ENCODE measurements around the gene KRTAP10-1.

Gene KRTAP10-1

DNA sequence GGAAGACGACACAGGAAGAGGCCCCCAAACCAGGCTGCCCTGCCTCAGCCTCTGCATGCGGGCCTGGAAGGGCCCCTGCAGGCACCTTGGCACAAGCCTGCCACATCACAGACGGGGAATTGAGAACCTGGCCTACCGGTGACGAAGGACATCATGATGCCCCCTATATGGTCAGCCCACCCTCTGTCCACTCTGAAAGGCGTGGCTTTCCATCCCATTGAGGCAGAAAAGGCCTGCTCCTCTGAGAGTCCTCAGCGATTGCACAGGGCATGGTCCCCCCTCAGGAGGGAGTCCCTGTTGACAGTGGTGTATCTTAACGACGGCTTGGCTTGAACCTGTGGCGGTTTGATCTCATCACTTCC is 11.4 kb downstream of the KRTAP10-1 start:
- DNase-seq (ENCODE audit: low read depth in 1 of 2, low spot score in 1 of 2) = no peak

DNA sequence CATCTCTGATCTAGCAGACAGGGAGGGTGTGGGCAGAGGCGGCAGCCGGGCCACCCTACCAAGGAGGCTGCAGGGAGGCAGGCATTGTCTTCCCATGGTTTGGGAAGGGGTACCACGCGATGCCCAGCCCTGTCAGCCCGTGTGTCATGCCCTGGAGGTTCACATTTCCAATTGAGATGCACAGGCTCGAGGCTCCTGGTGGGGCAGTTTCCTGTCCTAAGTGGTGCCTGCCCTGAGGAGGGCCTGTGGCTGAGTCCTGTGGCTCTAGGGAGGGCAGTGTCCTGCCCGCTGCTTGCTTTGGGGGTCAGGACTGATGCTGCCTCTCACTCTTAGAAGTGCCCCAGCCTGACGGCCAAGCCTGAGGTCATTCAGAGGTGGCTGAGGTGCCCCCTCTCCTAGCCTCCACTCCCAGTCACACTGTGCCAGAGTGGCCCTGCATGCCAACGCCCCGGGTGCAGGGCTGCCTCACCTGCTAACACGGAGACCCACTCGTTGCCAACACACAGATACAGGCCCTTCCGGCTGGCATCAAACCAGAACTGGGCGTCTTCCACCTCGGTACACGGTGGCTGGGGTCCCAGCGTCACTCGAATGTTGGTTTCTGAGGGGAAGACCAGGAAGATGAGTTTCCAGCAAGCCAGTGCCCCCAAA is 11.9 kb downstream of the KRTAP10-1 start:
- DNase-seq (ENCODE audit: low read depth in 1 of 2, low spot score in 1 of 2) = no peak

- no peak for DNase-seq (ENCODE audit: low read depth in 1 of 2, low spot score in 1 of 2)
Measured at GRCh38 chr21:44527156-44527982, 12.6 kb downstream of the KRTAP10-1 start.

GRCh38 chr21:44526096-44526997 is 13.6 kb downstream of the KRTAP10-1 start:
- no peak for DNase-seq (ENCODE audit: low read depth in 1 of 2, low spot score in 1 of 2)

GRCh38 chr21:44525391-44526095 is 14.5 kb downstream of the KRTAP10-1 start:
- no peak for DNase-seq (ENCODE audit: low read depth in 1 of 2, low spot score in 1 of 2)

GRCh38 chr21:44524414-44525371 is 15.3 kb downstream of the KRTAP10-1 start:
- no peak for DNase-seq (ENCODE audit: low read depth in 1 of 2, low spot score in 1 of 2)

DNA sequence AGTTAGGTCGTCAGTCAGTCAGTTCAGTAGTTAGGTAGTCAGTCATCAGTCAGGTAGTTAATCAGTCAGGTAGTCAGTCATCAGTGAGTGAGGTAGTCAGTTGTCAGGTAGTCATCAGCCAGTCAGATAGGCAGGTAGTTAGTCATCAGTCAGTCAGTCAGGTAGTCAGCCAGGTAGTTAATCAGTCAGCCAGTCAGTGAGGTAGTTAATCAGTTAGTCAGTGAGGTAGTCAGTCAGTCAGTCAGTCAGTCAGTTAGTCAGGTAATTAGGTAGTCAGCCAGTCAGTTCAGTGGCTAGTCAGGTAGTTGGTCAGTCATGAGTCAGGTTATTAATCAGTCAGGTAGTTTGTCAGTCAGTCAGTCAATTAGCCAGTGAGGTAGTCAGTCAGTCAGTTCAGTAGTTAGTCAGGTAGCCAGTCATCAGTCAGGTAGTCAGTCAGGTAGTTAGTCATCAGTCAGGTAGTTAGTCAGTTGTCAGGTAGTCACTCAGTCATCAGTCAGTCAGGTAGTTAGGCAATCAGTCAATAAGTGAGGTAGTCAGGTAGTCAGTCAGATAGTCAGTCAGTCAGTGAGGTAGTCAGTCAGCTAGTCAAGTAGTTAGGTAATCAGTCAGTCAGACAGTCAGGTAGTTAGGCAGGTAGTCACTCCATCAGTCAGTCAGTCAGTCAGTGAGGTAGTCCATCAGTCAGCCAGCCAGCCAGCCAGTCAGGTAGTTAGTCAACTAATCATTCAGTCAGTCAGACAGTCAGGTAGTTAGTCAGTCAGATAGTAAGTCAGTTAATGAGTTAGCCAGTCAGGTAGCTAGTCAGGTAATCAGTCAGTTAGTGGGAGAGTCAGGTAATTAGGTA is 16.2 kb downstream of the KRTAP10-1 start:
- no peak for DNase-seq (ENCODE audit: low read depth in 1 of 2, low spot score in 1 of 2)

DNA sequence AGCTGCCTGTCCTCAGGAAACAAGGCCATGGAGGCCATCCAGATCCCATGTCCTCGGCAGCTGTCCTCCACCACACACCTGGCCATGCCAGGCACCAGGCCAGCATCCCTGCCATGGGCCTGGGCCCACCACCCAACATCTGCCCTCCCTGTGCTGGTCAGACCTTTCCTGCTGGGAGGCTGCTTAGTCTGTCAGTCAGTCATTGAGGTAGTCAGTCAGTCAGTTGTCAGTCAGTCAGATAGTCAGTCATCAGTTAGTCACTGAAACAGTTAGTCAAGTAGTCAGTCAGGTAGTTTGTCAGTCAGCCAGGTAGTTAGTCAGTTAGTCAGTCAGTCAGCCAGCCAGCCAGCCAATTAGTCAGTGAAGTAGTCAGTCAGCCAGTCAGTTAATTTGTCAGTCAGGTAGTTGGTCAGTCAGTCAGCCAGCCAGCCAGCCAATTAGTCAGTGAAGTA is 17.2 kb downstream of the KRTAP10-1 start:
- no peak for DNase-seq (ENCODE audit: low read depth in 1 of 2, low spot score in 1 of 2)

DNA sequence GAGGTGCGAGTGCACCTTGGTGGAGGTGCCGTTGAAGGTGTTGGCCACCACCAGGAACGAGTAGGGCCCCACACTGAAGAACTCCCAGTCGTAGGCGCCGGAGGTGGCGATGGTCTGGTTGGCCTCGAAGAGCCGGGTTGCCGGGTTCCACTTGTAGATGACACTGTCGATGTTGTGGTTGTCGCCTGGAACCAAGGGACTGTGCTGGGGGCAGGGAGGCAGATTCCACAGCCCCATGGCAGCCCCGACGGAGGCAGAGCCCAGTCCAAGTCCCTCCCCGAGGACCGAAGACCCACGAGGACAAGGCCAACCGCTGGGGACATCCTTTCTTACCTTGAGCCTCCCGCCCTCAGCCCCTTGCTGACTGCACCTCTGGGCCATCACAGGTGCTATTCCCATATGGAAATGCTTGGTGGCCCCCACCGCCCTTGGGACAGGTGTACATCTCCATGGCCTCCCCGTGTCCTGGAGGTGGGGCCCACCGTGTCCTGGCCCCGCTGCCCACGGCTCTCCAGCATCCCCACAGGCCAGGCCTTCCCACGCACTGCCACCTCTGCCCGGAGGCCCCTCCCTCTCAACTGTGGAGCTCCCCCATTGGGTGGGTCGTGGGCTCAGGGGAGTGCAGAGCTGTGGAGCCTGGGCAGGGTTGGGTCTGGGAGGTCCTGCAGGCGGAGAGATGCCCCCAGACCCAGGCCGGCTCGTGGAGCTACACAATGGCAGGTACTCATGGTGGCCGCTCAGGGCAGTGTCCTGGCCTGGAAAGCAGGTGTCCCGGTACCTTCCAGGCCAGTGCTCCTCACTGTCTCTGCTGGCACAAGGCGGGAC is 17.9 kb downstream of the KRTAP10-1 start:
- DNase-seq (ENCODE audit: low read depth in 1 of 2, low spot score in 1 of 2) = no peak

DNA sequence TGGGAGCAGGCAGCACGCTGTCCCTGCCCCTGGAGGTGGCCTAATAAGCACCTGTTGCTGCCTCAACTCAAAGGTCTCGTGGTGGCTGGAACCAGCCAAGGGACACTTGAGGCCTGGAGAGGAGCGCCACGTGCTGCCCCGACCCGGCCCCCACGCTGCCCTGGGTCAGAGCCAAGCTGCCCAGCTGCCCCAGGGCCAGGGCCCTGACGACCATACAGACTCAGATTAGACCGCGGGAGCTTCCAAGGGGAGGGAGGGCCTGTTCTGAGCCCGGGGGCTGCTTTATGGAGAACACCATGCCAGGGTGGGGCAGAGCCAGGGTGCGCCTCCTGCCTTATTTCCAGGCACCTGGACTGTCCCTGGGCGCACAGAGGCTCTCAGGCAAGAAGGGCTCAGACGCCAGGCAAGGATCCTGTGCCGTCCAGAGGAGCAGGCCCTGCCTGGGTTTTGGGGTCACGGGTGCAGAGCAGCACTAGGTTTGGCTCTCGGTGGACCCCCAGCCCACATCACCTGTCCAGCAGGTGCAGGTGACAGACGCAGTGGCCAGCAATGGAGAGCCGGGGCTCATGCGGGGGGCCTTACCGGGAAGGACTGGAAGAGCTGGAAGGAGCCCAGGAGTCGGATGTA is 18.6 kb downstream of the KRTAP10-1 start:
- no peak for DNase-seq (ENCODE audit: low read depth in 1 of 2, low spot score in 1 of 2)

DNA sequence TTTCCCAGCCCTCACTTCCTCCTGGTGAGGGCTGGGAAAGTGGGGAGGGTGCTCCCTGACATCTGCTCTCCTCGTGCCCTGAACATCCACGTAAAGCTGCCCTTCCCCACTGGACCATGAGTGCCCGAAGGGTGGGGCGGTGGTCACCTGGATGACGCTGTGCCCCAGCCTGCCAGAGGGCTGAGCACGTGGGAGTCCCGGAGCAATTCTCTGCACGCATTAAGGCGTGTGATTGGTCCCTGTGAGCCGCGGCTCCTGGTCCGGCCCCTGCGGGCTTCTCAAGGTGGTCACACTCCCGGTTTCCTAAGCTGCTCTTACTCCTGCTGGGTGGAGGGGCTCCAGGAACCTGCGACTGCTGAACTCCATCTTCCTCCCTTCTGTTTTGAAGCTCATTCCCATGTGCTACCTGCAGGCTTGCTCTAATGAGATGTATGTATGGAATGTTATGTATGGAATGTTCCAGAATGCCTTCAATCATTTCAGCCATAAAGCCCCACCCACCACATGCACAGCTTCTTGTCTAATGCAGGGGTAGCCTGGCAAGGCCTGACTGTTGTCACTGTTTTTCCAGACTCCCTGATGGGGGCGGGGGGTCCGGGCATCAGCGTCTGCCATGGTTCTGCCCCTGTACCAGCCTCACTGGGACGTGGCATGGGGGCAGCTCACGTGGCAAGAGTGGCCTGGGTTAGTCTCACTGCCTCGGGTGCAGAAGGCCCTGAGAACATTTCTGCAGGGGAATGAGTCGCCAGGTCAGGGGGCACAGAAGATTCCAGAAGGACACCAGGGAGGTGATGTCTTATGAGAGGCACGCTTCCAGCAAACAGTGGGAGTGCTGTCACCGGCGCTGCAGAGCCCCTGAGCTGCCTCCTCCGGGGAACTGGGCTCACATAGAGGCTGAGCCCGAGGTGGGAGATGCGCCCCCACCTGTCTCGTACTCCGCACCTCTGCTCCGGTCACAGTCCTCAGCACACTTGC is 19.4 kb downstream of the KRTAP10-1 start:
- no peak for DNase-seq (ENCODE audit: low read depth in 1 of 2, low spot score in 1 of 2)

- no peak for DNase-seq (ENCODE audit: low read depth in 1 of 2, low spot score in 1 of 2)
Measured at GRCh38 chr21:44519346-44520325, 20.4 kb downstream of the KRTAP10-1 start.

- DNase-seq (ENCODE audit: low read depth in 1 of 2, low spot score in 1 of 2) = no peak
Measured at GRCh38 chr21:44518686-44519085, 21.3 kb downstream of the KRTAP10-1 start.

DNA sequence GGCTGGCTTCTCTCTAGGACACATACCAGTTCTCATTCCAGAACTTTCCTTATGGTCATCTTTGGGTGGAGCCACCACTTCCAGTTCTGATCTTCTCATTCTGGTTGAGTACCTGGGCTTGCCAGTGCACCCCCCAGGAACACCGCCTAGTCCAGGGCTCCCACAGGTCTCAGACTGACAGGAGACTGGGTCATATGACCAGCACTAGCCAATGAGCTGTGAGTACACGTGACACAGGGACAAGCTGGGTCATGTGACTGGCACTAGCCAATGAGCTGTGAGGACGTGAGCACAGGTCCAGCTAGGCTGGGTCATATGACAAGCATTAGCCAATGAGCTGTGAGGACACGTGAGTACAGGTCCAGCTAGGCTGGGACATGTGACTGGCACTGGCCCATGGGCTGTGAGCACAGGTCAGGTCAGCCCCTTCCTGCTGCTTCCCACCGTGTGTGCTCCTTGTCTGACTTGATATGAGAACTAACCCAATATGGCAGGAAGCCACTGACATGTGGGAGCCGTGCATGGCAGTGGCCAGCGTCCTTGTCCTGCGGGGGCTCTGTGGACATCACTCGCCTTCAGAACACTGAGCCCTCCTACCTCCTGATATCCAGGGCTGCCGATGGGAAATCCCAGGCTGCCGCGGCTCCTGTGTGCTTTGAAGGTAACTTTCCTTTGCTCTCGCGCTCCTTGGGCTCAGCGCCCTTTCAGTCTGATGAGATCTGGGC is 22.7 kb downstream of the KRTAP10-1 start:
- DNase-seq (ENCODE audit: low read depth in 1 of 2, low spot score in 1 of 2) = no peak

- no peak for DNase-seq (ENCODE audit: low read depth in 1 of 2, low spot score in 1 of 2)
Measured at GRCh38 chr21:44516828-44517174, 23.2 kb downstream of the KRTAP10-1 start.
